ENCODE results near the gene TARBP1.

- TF ChIP-seq CTCF (conservative IDR thresholded peaks at IDR 0.05; ENCODE audit: low read length) (no peak), EZH2phosphoT487 (IDR thresholded peaks at IDR 0.05; ENCODE audit: borderline replicate concordance, low read depth, low read length) (no peak)
Observed at GRCh38 chr1:234500269-234500668, 21.3 kb upstream of the TARBP1 start.

Data from OCI-LY7 (cell line).